NCI-H69 (cell line): ENCODE measurements around the gene TXN2.
"Not testable (repeated sequence)": the region's sequence is repeated elsewhere in the genome, so short reads cannot be mapped to it uniquely, and the experiment has no call there.

Source experiments
- DNase-seq: peaks from one replicate; lab custom pipeline; 2025; lab: John Stamatoyannopoulos, UW

The TXN2 gene

DNA sequence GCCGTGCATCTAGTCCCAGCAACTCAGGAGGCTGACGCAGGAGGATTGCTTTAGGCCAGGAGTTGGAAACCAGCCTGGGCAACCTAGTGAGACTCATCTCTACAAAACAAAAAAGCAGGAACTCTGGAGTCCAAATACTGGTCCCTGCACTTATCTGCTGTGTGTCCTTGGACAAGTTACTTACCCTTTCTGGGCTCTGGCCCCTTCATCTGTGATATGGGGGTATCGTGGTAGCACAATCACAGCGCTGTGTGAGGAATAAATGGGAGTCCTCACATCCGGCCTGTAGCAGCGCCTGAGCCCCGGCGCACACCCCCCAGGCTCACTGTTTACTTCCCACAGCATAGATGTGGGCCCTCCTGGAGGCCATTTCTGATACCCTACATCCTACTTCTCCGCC lies 49.5 kb downstream of the TXN2 start:
- no peak for DNase-seq

DNA sequence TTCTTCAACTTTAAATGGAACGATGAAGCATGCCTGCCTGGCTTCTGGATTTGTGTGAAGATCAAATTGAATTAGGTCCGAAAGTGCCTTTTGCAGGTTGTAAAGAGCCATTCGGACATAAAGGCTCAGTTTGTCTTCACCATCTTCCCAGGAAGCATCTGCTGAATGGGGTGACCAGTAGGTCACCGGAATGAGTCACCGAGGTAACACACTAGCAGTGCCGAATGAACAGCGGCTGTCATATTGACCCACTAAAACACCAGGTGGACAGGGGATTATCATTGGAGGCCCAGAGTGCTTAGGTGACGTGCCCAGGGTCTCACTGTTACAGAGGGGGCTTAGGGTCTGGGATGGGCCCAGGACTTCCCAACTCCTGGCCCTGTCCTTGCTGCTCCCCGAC lies 50.6 kb downstream of the TXN2 start:
- no peak for DNase-seq

DNA sequence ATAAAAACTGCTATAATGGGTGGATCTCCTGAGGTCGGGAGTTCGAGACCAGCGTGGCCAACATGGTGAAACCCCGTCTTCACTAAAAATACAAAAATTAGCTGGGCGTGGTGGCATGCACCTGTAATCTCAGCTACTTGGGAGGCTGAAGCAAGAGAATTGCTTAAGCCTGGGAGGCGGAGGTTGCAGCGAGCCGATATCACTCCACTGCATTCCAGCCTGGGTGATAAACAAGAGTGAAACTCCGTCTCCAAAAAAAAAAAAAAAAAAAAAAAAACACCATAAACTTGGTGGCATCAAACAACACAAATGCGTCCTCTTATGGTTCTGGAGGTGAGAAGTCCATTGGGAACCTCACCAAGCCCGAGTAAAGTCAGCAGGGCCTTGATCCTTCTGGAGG lies 53.5 kb downstream of the TXN2 start:
- not testable (repeated sequence) for DNase-seq

DNA sequence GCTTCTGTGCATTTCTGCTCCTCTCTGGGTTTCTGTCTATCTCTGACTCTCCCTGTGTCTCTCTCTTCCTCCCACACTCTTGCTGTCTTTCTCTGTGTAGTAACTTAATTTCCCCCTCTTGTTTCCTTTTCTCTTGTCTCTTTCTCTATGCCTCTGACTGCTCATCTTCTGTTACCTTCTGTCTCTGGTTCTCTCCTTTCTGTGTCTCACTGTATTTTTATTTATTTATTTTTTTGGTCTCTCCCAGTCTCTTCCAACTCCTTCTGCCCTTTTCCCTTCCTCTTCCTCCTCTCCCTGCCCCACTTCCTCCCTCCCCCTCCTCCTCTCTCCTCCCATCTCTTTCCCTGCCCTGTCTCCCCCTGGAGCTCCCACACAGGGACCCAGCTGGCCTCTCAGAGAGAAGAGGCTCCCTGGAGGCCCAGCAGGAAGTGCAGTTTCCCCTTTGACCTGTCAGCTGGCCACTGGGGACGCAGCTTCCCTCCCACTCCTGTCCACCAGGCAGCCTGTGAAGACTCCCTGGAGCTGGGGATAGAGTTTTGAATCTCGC lies 55.4 kb downstream of the TXN2 start:
- peak; percentile 85 for DNase-seq

DNA sequence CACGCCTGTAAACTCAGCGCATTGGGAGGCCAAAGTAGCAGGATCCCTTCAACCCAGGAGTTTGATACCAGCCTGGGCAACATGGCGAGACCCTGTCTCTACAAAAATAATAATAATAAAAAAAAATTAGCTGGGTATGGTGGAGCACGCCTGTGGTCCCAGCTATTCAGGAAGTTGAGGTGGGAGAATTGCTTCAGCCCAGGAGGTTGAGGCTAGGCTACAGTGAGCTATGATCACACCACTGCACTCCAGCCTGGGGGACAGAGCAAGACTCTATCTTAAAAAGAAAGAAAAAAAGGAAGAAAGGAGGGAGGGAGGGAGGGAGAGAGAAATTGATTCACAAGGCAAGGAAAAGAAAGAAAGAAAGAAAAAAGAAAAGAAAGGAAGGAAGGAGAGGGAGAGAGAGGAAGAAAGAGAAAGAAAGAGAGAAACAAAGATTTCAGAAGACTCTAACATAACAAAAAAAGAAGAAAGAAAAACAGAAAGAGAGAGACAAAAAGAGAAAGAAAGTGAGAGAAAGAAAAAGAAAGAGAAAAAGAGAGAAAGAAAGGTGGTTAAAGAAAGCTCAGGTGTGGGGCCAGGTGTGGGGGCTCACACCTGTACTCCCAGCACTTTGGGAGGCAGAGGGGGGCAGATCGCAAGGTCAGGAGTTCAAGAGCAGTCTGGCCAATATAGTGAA lies 56.4 kb downstream of the TXN2 start:
- no peak for DNase-seq

DNA sequence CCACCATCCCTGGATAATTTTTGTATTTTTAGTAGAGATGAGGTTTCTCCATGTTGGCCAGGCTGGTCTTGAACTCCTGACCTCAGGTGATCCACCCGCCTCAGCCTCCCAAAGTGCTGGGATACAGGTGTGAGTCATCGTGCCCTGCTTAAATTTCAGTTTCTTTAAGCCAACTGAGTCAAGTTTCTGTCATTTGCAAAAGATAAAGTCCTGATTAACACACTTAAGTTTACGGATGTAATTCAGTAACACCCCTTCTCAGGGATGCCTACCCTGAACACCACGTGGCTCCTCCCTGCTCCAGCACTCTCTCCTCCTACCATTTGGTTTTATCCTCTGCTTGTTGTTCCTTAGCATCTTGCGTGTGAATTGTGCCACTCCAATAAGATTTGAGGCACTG lies 57.0 kb downstream of the TXN2 start:
- not testable (repeated sequence) for DNase-seq

DNA sequence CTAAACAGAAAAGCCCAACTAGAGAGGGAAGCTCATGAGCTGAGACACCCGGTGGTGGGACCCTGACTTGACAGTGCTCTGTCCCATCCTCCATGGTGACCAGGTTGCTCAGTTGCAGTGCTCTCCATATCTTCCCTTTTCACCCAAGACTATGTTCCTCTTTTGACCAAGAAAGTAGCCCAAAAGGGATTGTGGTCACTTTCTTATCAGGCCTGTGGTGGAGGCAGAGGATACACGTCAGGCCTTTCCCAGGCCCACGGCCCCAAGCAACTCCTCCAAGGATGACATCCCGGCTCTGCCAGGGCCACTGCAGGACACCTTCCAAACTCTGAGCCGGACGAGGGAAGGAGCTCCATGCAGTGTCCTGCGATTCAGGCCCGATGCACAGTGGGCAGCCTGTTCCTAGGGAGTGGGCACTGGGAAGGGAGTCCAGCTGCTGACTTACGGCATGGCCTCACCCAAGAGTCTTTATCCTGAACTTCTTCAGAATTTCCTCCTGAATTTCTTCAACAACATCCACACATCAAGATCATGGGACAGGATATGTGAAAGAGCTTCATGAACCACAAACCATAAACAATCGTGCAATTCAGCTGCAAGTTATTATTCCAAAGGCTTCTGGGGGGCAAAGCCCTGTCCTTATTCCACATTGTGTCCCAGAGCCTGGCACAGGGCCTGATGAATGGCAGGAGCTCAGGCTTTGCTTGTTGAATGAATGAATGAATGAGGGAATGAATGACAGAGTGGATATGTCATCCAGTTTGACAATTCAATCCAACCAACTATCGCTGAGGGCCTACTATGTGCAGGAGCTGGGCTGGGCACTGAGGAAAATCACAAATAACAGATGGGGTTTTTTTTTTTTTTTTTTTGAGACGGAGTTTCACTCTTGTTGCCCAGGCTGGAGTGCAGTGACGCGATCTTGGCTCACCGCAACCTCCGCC lies 57.7 kb downstream of the TXN2 start:
- DNase-seq, result no peak

DNA sequence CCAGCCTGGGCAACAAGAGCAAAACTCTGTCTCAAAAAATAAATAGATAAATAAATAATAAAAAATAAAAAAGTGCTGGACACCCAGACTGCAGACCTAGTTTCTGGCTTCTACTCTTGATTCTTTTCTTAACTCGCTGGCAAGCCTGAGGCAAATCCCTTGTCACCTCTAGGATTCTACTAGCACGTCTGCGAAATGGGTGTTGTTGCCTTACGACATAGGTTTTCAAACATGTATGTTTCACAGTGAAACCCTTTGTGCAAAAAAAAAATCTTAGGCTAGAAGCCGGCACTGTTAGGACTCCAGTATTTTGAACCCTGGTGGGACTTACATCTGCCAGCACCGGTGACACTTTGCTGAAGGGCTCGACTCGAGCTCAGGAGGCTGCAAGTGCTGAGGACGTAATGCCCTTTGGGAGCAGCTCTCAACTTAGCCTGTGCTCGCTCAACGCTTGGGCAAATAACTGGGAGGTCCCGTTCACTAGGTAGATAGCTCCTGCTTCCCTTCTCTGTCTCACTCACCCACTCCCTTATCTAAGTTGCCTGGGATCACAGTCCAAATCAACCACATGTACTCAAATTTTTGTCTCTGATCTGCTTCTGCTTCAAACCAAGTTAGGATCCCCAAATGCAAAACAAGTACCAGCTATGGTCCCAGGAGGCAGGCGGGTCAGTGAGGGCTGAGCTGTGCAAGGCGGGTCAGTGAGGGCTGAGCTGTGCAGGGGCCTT lies 59.0 kb downstream of the TXN2 start:
- no peak for DNase-seq

DNA sequence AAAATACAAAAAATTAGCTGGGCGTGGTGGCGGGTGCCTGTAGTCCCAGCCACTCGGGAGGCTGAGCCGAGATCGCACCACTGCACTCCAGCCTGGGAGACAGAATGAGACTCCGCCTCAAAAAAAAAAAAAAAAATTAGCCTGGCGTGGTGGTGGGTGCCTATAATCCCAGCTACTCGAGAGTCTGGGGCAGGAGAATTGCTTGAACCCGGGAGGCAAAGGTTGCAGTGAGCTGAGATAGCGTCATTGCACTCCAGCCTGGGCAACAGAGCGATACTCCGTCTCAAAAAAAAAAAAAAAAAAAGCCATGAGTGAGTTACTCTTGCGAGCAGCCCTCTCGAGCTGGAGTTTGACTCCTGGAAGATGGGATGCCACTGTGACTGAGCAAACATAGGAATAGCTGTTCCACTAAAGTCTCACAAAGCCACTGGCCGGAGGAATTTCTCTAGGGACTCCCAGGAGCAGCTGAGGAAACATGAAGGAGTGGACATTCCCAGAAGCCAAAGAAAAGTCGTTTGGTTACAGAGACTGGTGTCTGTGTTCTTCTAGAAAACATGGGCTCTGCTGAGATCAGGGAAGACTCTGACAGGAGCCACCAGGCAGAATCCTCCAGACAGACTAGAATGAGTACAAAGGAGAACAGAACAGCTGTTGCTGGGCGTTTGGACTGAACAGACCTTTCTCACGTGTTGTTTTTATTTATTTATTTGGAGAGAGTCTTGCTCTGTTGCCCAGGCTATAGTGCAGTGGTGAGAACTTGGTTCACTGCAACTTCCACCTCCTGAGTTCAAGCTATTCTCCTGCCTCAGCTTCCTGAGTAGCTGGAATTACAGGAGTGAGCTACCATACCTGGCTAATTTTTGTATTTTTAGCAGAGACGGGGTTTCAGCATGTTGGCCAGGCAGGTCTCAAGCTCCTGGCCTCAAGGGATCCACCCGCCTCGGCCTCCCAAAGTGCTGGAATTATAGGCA lies 61.2 kb downstream of the TXN2 start:
- no peak for DNase-seq

DNA sequence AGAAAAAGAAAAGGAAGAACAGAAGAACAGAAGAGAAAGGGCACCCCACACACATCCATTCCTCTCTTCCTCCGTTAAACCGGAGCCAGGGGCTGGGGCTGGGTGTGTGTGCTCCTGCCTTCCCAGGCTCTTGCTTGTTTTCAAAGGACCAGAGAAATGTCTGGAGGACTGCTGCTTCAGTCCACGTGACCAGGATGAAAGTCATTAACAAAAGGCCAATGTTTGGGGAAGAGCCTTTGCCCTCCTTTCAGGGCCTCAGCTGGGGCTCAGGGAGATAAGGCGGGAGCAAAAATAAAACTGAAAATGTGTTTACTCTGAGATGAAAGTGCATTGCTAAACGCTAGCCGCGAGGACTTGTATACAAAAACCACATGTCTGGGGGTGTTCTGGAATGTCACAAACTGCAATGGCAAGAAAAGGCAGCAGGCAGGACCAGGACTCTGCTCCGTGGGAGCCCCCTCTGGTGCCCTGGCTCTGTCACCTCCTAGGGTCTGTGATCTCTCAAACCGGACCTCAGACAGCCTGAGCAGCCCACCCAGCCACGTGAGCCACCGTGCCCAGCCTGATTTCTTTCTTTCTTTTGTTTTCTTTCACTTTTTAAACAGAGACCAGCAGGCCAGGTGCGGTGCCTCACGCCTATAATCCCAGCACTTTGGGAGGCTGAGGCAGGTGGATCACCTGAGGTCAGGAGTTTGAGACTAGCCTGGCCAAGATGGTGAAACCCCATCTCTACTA lies 62.1 kb downstream of the TXN2 start:
- DNase-seq, result peak; percentile 49

DNA sequence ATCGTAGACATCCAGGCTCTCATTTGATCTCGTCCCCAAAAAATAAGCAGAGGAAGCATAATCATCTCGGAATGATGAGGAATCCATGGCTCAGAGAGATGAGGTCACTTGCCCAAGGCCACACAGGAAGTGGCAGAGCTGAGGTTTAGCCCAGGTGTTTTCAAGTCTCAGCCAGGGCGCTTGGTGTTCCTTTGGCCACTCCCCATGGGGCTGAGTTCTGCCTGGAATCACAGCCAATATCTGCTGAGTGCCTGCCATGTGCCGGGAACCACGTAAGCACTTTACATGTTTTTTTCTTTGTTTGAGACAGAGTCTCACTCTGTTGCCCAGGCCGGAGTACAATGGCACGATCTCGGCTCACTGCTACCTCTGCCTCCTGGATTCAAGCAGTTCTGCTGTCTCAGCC lies 64.2 kb downstream of the TXN2 start:
- no peak for DNase-seq
